ENCODE results near the gene MRPL34.

DNA sequence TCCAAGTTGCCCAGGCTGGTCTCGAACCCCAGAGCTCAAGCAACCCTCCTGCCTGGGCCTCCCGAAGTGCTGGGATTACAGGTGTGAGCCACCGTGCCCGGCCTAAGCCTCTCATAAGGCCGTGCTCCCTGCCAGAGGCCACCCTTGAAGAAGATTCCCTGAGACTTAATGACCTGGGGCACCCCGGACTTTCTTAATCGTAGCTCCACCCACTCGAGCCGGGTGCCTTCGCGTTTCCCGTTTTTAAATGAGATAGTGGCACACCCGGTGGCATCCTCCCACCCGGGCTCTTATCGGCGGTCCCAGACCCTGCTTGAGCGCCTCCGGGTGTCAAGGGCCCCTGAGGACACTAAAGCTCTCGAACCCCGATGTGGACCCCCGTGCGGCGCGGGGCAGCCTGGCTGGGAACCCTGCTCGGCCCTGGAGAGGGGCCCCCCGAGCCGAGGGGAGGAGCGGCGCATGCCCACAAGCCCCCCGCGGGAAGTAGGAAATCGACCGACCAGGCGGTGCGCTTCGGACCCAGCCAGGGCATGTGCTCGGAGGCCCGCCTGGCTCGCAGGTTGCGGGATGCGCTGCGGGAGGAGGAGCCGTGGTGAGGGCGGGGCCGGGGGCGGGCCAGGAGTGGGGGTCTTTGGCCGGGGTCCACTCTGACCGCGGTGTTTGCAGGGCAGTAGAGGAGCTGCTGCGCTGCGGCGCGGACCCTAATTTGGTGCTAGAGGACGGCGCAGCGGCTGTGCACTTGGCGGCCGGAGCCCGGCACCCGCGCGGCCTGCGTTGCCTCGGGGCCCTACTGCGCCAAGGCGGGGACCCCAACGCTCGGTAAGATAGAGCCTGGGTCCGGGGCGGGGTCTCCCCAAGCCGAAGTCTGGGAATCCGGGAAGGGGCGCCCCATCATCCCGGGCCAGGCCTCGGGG is 24.0 kb upstream of the MRPL34 start, which contains the start of gene ANKLE1:
- no peak for TF ChIP-seq CTCF (IDR thresholded peaks at IDR 0.05)
- TF ChIP-seq POLR2A (IDR thresholded peaks at IDR 0.05), result no peak
